CD4-positive, alpha-beta T cell treated with Interleukin-1 beta for 1 hour (primary cell): ENCODE measurements around the gene CR1.
"Not testable (repeated sequence)": the region's sequence is repeated elsewhere in the genome, so short reads cannot be mapped to it uniquely, and the experiment has no call there.

ENCODE experiments used
- DNase-seq, 2 donors: peaks; one replicate each; pipeline ENCODE4 v3.0.0-alpha.2; 2020 to 2022

The CR1 gene

GRCh38 chr1:207680590-207681388 is 184.8 kb downstream of the CR1 start:
- not testable (repeated sequence) for DNase-seq

- not testable (repeated sequence) for DNase-seq
Measured at GRCh38 chr1:207682872-207683434, 187.0 kb downstream of the CR1 start.

GRCh38 chr1:207690551-207690950 is 194.6 kb downstream of the CR1 start:
- not testable (repeated sequence) for DNase-seq

- DNase-seq = no peak
Measured at GRCh38 chr1:207691010-207691409, 195.1 kb downstream of the CR1 start.
